H9 (cell line): ENCODE data around the gene KIAA1671. TPM values are rescaled to one million over a fixed set of nuclear protein-coding genes. Genes with fewer than 3 reads are reported as not detected.

Experiments used
- DNase-seq: peaks from one replicate; pipeline ENCODE4 v3.0.0-alpha.2; 2017
- H2AFZ ChIP-seq: one replicate; pipeline ENCODE4 v1.6.1; 2013; ENCODE audit warnings: mild to moderate bottlenecking, low read length, control low read depth, moderate library complexity
- H2AK5ac ChIP-seq: 2 replicates; pipeline ENCODE4 v1.6.1; 2013; ENCODE audit warnings: low read length, control low read depth, mixed read lengths; ENCODE audit not compliant: insufficient read length
- H2BK120ac ChIP-seq: one replicate; pipeline ENCODE4 v1.6.1; 2013; ENCODE audit warnings: low read depth, mild to moderate bottlenecking, low read length, control low read depth, inconsistent platforms; ENCODE audit not compliant: poor library complexity, severe bottlenecking
- H2BK12ac ChIP-seq: 2 replicates; pipeline ENCODE4 v1.6.1; 2013; ENCODE audit warnings: low read length, control low read depth, mixed read lengths, low read depth; ENCODE audit not compliant: insufficient read length
- H2BK15ac ChIP-seq: 2 replicates; pipeline ENCODE4 v1.6.1; 2013; ENCODE audit warnings: low read depth, low read length, control low read depth
- H2BK20ac ChIP-seq: one replicate; pipeline ENCODE4 v1.6.1; 2013; ENCODE audit warnings: low read depth, mild to moderate bottlenecking, low read length, control low read depth, inconsistent platforms; ENCODE audit not compliant: poor library complexity, severe bottlenecking
- H2BK5ac ChIP-seq: 2 replicates; pipeline ENCODE4 v1.6.1; 2013; ENCODE audit warnings: low read length, control low read depth, mixed read lengths; ENCODE audit not compliant: insufficient read length
- H3K14ac ChIP-seq: 2 replicates; pipeline ENCODE4 v1.6.1; 2013; ENCODE audit warnings: low read length, control low read depth; ENCODE audit not compliant: insufficient read depth
- H3K18ac ChIP-seq: 2 replicates; pipeline ENCODE4 v1.6.1; 2013; ENCODE audit warnings: low read depth, mild to moderate bottlenecking, mixed read lengths, low read length, control low read depth; ENCODE audit not compliant: insufficient read length
- H3K23ac ChIP-seq: 2 replicates; pipeline ENCODE4 v1.6.1; 2013; ENCODE audit warnings: low read length, control low read depth, mixed read lengths, low read depth; ENCODE audit not compliant: insufficient read length
- H3K23me2 ChIP-seq: 2 replicates; pipeline ENCODE4 v1.6.1; 2013; ENCODE audit warnings: low read depth, mild to moderate bottlenecking, mixed read lengths, low read length, control low read depth; ENCODE audit not compliant: insufficient read length, poor library complexity, severe bottlenecking
- H3K27ac ChIP-seq: 2 replicates; pipeline ENCODE4 v1.5.1; 2013; ENCODE audit warnings: low read length, control low read depth, mixed read lengths, low read depth; ENCODE audit not compliant: insufficient read length
- H3K27me3 ChIP-seq: 2 replicates; pipeline ENCODE4 v1.6.1; 2013; ENCODE audit warnings: low read length, control low read depth, inconsistent platforms; ENCODE audit not compliant: insufficient read depth
- H3K4ac ChIP-seq: 2 replicates; pipeline ENCODE4 v1.6.1; 2013; ENCODE audit warnings: low read depth, mild to moderate bottlenecking, control low read depth, inconsistent platforms, low read length, moderate library complexity
- H3K4me1 ChIP-seq: 2 replicates; pipeline ENCODE4 v1.6.1; 2013; ENCODE audit warnings: low read length, control low read depth, inconsistent platforms; ENCODE audit not compliant: insufficient read depth
- H3K4me2 ChIP-seq: 2 replicates; pipeline ENCODE4 v1.6.1; 2013; ENCODE audit warnings: low read length, control low read depth, mixed read lengths; ENCODE audit not compliant: insufficient read length, insufficient read depth
- H3K56ac ChIP-seq: 2 replicates; pipeline ENCODE4 v1.6.1; 2013; ENCODE audit warnings: low read depth, mild to moderate bottlenecking, mixed read lengths, low read length, control low read depth; ENCODE audit not compliant: insufficient read length
- H3K79me1 ChIP-seq: 2 replicates; pipeline ENCODE4 v1.6.1; 2013; ENCODE audit warnings: low read depth, mild to moderate bottlenecking, moderate library complexity, low read length, control low read depth, inconsistent platforms; ENCODE audit not compliant: insufficient read depth, poor library complexity, severe bottlenecking
- H3K79me2 ChIP-seq: 2 replicates; pipeline ENCODE4 v1.6.1; 2013; ENCODE audit warnings: low read length, control low read depth, inconsistent platforms; ENCODE audit not compliant: insufficient read depth
- H3K9ac ChIP-seq: 2 replicates; pipeline ENCODE4 v1.6.1; 2013; ENCODE audit warnings: low read length, control low read depth, mixed read lengths; ENCODE audit not compliant: insufficient read length; ENCODE audit errors: extremely low read depth
- H3K9me3 ChIP-seq: one replicate; pipeline ENCODE4 v1.6.1; 2013; ENCODE audit warnings: low read depth, low read length, inconsistent platforms; ENCODE audit not compliant: control insufficient read depth
- H3T11ph ChIP-seq: one replicate; pipeline ENCODE4 v1.6.1; 2013; ENCODE audit warnings: mild to moderate bottlenecking, low read length, control low read depth, inconsistent platforms
- H4K20me1 ChIP-seq: one replicate; pipeline ENCODE4 v1.6.1; 2013; ENCODE audit not compliant: control insufficient read depth, insufficient read length, insufficient read depth
- H4K5ac ChIP-seq: 2 replicates; pipeline ENCODE4 v1.6.1; 2013; ENCODE audit warnings: low read depth, mild to moderate bottlenecking, mixed read lengths, low read length, control low read depth; ENCODE audit not compliant: insufficient read length
- H4K8ac ChIP-seq: replicated peaks from 2 replicates; pipeline ENCODE4 v1.6.1; 2013; ENCODE audit warnings: low read length, control low read depth, mixed read lengths, low read depth; ENCODE audit not compliant: insufficient read length
- H4K91ac ChIP-seq: 2 replicates; pipeline ENCODE4 v1.6.1; 2013; ENCODE audit warnings: low read depth, mild to moderate bottlenecking, moderate library complexity, mixed read lengths, low read length, control low read depth; ENCODE audit not compliant: insufficient read length
- H3K27ac Mint-ChIP-seq, 3 experiments: 2 replicates in 2 of 3; 3 replicates in 1 of 3; pipeline ENCODE4 v1.8.0; 2020 to 2021; ENCODE audit warnings: mixed read lengths in 3 of 3, mild to moderate bottlenecking in 1 of 3, moderate library complexity in 1 of 3
- H3K27me3 Mint-ChIP-seq: 2 replicates; pipeline ENCODE4 v1.8.0; 2021; ENCODE audit warnings: low read depth, mild to moderate bottlenecking, moderate library complexity, mixed read lengths
- H3K36me3 Mint-ChIP-seq, 3 experiments: 2 replicates in 2 of 3; 3 replicates in 1 of 3; pipeline ENCODE4 v1.8.0; 2020 to 2021; ENCODE audit warnings: low read depth in 3 of 3, mixed read lengths in 3 of 3; ENCODE audit not compliant: insufficient read depth in 1 of 3
- H3K4me1 Mint-ChIP-seq, 2 experiments: 2 replicates each; pipeline ENCODE4 v1.8.0; 2020; ENCODE audit warnings: mixed read lengths in 2 of 2
- H3K4me3 Mint-ChIP-seq, 2 experiments: 2 replicates in 1 of 2; 3 replicates in 1 of 2; pipeline ENCODE4 v1.8.0; 2020 to 2021; ENCODE audit warnings: mild to moderate bottlenecking in 2 of 2, mixed read lengths in 2 of 2, moderate library complexity in 1 of 2
- H3K9me3 Mint-ChIP-seq, 2 experiments: 2 replicates in 1 of 2; 3 replicates in 1 of 2; pipeline ENCODE4 v1.8.0; 2020; ENCODE audit warnings: mild to moderate bottlenecking in 2 of 2, mixed read lengths in 2 of 2, moderate library complexity in 1 of 2
- CTCF ChIP-seq: fragments of 200-600 bp; sonication (generic); conservative IDR thresholded peaks from 3 replicates; pipeline ENCODE4 v1.8.0; 2021; ENCODE audit warnings: antibody characterized with exemption, mild to moderate bottlenecking
- WGBS: extraction: QIAGEN DNeasy Blood & Tissue Kit; methylation state at CpG from one replicate; pipeline ENCODE4 v1.1.7; 2013; ENCODE audit warnings: missing lambda C conversion rate, low lambda C conversion rate, mixed read lengths; ENCODE audit not compliant: insufficient read length; ENCODE audit errors: extremely low coverage; 5-methylcytosine and 5-hydroxymethylcytosine counted together
- total RNA-seq: library from RNA; stranded (reverse); gene quantifications from 2 replicates; pipeline ENCODE4 v1.2.1, GENCODE V29; 2021

Gene KIAA1671
- total RNA-seq, 1 experiment from 2014 or later = 22.6 TPM

- no peak overlapping the region for H3K18ac ChIP-seq
- WGBS = no CpG with 5 or more reads among the region's 15 CpGs
- H3K9me3 ChIP-seq = no peaks in the 10 kb centered on the region
- TF ChIP-seq CTCF = no peak
- H2BK5ac ChIP-seq = no peak overlapping the region
- H4K5ac ChIP-seq = no peak overlapping the region
- no peak overlapping the region for H3K9ac ChIP-seq
- H3K14ac ChIP-seq = no peak overlapping the region
- H2BK12ac ChIP-seq = no peak overlapping the region
- H3K79me1 ChIP-seq = no peaks in the 10 kb centered on the region
- H2AFZ ChIP-seq = no peak overlapping the region
- no peak overlapping the region for H2BK20ac ChIP-seq
- H4K20me1 ChIP-seq = no peaks in the 10 kb centered on the region
- no peak overlapping the region for H3T11ph ChIP-seq
- Mint-ChIP-seq H3K27me3 (no peaks in the 10 kb centered on the region), H3K4me3 (no peak overlapping the region; a peak in 1 of 5 replicates), H3K27ac (peak overlapping the region in 1 of 3 experiments; percentile 45; a peak in 2 of 7 replicates), H3K9me3 (no peaks in the 10 kb centered on the region), H3K4me1 (peaks cover 0 to 5% of the 10 kb centered on the region in 2 experiments; a peak in 1 of 4 replicates), H3K36me3 (peaks cover 5 to 31% (median 31%) of the 10 kb centered on the region in 3 experiments; a peak in 5 of 7 replicates)
- no peak overlapping the region for H4K8ac ChIP-seq
- no peak overlapping the region for H3K56ac ChIP-seq
- no peak overlapping the region for H2BK15ac ChIP-seq
- H3K23ac ChIP-seq = no peak overlapping the region
- DNase-seq = no peak
- no peak overlapping the region for H4K91ac ChIP-seq
- H3K4ac ChIP-seq = no peak overlapping the region
- no peak overlapping the region for H3K4me2 ChIP-seq
- H2AK5ac ChIP-seq = no peak overlapping the region
- H3K27ac ChIP-seq = no peak overlapping the region
- no peak overlapping the region for H2BK120ac ChIP-seq
- no peaks in the 10 kb centered on the region for H3K79me2 ChIP-seq
- no peaks in the 10 kb centered on the region for H3K4me1 ChIP-seq
- no peaks in the 10 kb centered on the region for H3K27me3 ChIP-seq
- no peaks in the 10 kb centered on the region for H3K23me2 ChIP-seq
These were observed 86.3 kb downstream of the KIAA1671 start for GRCh38 chr22:25038771-25039170.
